ENCODE measurements around the gene SCAP.

SCAP gene

DNA sequence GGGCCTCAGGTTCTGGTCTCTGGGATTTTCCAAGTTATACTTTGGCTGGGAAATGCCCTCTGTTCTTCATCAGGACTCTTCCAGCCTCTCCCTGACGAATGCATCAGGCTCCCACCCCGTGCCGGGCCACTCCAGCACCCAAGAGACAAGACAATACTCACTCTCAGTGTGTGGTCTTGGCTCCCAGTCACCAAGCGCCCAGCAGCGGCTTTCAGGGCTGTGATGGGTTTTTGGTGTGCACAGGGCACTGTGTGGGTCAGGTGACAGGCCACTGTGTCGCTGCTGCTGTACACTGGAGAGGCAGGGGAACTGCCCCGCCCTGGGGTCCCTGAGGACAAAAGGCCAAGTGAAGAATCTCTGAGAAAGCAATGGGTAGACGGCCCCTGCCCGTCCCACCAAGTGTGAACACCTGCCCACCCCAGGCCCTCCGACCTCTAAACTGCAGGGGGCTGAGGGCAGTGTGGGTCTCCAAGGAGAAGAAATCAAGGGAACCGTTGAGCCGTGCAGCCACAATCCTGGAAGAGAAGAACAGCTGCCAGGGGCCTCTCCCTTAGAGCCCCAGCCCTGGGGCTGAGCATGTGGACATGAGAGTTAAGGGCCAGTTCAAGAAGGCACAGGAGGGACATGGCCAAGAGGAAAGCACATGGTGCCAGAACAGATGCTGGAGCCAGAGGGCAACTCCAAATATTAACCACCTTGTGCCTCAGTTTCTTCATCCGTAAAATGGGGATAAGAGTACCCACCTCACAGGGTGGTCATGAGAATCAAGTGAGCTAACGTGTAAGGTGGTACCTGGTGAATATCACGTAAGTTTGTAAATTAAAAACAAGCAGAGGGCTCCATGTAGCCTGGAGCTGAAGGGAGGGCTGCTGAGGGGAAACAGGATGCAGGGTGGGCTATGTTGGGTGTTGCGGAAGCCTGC lies 60.8 kb downstream of the SCAP start:
- H3K4me3 ChIP-seq (ENCODE audit: low read length), result no peak overlapping the region
- H3K4me1 ChIP-seq (ENCODE audit: control insufficient read depth, insufficient read depth, low read length), result no peaks in the 10 kb centered on the region
- H3K27me3 ChIP-seq (ENCODE audit: control insufficient read depth, insufficient read depth, low read length), result no peaks in the 10 kb centered on the region
- no peak overlapping the region for H3K27ac ChIP-seq (ENCODE audit: low read length)
- WGBS (ENCODE audit: insufficient coverage, insufficient read length), result no CpG with 5 or more reads among the region's 16 CpGs
- no peaks in the 10 kb centered on the region for H3K9me3 ChIP-seq (ENCODE audit: control insufficient read depth, insufficient read depth, low read length)
- H3K36me3 ChIP-seq (ENCODE audit: control insufficient read depth, insufficient read depth, low read length), result peaks cover 64% of the 10 kb centered on the region
- DNase-seq (ENCODE audit: low read depth, low spot score), result no peak

DNA sequence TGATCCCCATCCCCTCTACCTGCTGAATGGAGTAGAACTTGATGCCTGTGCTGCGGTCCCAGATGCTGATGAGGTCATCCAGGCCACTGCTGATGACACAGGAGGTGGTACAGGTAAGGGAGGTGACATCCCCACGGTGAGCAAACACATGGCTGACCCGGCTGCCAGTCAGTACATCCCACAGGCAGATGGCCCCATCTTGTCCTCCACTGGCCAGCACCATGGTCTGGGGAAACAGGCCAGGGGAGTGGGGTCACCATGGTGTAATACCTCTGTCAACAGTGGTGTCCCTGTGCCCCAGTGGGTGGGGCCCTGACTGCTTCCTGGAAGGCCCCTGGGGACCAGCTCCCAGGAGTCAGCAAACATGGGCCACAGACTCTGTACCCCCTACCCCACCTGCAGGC lies 61.6 kb downstream of the SCAP start:
- Histone ChIP-seq H3K4me3 (ENCODE audit: low read length) (no peak overlapping the region), H3K9me3 (ENCODE audit: control insufficient read depth, insufficient read depth, low read length) (no peaks in the 10 kb centered on the region), H3K27ac (ENCODE audit: low read length) (no peak overlapping the region), H3K27me3 (ENCODE audit: control insufficient read depth, insufficient read depth, low read length) (no peaks in the 10 kb centered on the region), H3K4me1 (ENCODE audit: control insufficient read depth, insufficient read depth, low read length) (no peaks in the 10 kb centered on the region), H3K36me3 (ENCODE audit: control insufficient read depth, insufficient read depth, low read length) (peaks cover 66% of the 10 kb centered on the region)
- DNase-seq (ENCODE audit: low read depth, low spot score), result no peak
- WGBS (ENCODE audit: insufficient coverage, insufficient read length), result no CpG with 5 or more reads among the region's 3 CpGs

DNA sequence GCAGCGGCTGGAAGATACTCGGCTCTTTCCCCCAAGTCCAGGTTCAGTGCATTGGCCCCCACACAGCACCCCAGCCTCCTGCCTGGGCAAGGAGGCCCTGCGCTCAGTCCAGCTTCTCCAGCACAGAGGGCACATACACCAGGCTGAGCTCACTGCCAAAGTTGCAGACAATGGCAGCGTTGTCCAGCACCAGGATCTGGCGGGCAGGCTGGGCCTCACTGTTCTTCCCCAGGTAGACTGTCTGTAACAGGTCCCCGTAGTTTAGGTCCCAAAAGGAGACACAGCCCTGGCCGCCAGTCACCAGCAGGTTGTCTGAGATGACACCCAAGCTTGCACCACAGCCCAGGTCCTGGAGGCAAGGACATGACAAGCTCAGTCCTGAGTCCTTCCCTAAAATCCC lies 62.0 kb downstream of the SCAP start:
- no peaks in the 10 kb centered on the region for H3K9me3 ChIP-seq (ENCODE audit: control insufficient read depth, insufficient read depth, low read length)
- DNase-seq (ENCODE audit: low read depth, low spot score), result no peak
- no peak overlapping the region for H3K27ac ChIP-seq (ENCODE audit: low read length)
- no CpG with 5 or more reads among the region's 7 CpGs for WGBS (ENCODE audit: insufficient coverage, insufficient read length)
- H3K27me3 ChIP-seq (ENCODE audit: control insufficient read depth, insufficient read depth, low read length), result no peaks in the 10 kb centered on the region
- H3K36me3 ChIP-seq (ENCODE audit: control insufficient read depth, insufficient read depth, low read length), result peaks cover 68% of the 10 kb centered on the region
- H3K4me3 ChIP-seq (ENCODE audit: low read length), result no peak overlapping the region
- no peaks in the 10 kb centered on the region for H3K4me1 ChIP-seq (ENCODE audit: control insufficient read depth, insufficient read depth, low read length)

DNA sequence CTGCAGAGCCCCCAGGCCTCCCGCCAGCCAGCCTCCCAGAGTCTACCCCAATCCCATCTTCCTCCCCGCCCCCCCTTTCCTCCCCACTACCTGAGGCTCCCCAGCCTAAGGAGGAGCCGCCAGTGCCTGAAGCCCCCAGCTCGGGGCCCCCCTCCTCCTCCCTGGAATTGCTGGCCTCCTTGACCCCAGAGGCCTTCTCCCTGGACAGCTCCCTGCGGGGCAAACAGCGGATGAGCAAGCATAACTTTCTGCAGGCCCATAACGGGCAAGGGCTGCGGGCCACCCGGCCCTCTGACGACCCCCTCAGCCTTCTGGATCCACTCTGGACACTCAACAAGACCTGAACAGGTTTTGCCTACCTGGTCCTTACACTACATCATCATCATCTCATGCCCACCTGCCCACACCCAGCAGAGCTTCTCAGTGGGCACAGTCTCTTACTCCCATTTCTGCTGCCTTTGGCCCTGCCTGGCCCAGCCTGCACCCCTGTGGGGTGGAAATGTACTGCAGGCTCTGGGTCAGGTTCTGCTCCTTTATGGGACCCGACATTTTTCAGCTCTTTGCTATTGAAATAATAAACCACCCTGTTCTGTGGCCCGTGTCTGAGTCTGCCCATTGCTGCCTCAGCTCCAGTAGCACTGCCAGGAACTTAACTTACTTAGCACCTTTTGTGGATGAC lies 62.8 kb downstream of the SCAP start:
- Histone ChIP-seq H3K9me3 (ENCODE audit: control insufficient read depth, insufficient read depth, low read length) (no peaks in the 10 kb centered on the region), H3K4me3 (ENCODE audit: low read length) (no peak overlapping the region), H3K27me3 (ENCODE audit: control insufficient read depth, insufficient read depth, low read length) (no peaks in the 10 kb centered on the region), H3K27ac (ENCODE audit: low read length) (no peak overlapping the region), H3K4me1 (ENCODE audit: control insufficient read depth, insufficient read depth, low read length) (no peaks in the 10 kb centered on the region), H3K36me3 (ENCODE audit: control insufficient read depth, insufficient read depth, low read length) (peaks cover 71% of the 10 kb centered on the region)
- no CpG with 5 or more reads among the region's 12 CpGs for WGBS (ENCODE audit: insufficient coverage, insufficient read length)
- no peak for DNase-seq (ENCODE audit: low read depth, low spot score)

DNA sequence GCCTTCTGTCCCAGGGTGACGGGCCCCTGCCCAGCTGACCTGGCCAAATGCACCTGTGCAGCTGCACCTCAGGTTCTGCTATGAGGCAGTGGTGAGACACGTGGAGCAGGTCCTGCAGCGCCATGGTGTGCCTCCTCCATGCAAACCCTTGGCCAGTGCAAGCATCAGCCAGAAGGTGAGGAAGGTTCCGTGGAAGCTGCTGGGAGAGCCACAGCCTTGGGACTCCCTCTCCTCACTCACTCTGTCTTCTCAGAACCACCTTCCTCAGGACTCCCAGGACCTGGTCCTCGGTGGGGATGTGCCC lies 63.3 kb downstream of the SCAP start:
- H3K9me3 ChIP-seq (ENCODE audit: control insufficient read depth, insufficient read depth, low read length), result no peaks in the 10 kb centered on the region
- no peak overlapping the region for H3K4me3 ChIP-seq (ENCODE audit: low read length)
- DNase-seq (ENCODE audit: low read depth, low spot score), result no peak
- H3K4me1 ChIP-seq (ENCODE audit: control insufficient read depth, insufficient read depth, low read length), result no peaks in the 10 kb centered on the region
- H3K27me3 ChIP-seq (ENCODE audit: control insufficient read depth, insufficient read depth, low read length), result no peaks in the 10 kb centered on the region
- H3K36me3 ChIP-seq (ENCODE audit: control insufficient read depth, insufficient read depth, low read length), result peaks cover 70% of the 10 kb centered on the region
- H3K27ac ChIP-seq (ENCODE audit: low read length), result no peak overlapping the region
- WGBS (ENCODE audit: insufficient coverage, insufficient read length), result no CpG with 5 or more reads among the region's 5 CpGs

DNA sequence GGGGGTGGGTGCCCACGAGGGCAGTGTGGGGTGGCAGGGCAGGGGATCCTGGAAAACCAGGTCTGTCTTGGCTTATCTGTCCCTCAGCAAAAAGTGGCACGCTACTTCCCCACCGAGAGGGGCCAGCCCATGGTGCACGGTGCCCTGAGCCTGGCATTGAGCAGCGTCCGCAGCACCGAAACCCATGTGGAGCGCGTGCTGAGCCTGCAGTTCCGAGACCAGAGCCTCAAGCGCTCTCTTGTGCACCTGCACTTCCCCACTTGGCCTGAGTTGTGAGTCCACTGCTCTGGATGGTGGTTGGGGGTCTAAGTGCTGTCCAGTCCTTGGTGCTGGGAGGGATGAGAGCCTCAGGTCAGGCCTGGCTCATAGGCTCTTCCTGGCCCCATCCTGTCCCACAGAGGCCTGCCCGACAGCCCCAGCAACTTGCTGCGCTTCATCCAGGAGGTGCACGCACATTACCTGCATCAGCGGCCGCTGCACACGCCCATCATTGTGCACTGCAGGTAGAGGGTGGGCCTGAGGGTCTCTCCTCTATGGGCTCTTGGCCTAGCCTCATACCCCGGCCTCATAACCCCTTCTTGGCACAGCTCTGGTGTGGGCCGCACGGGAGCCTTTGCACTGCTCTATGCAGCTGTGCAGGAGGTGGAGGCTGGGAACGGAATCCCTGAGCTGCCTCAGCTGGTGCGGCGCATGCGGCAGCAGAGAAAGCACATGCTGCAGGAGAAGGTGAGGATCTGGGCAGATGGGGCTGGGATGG lies 63.9 kb downstream of the SCAP start:
- Histone ChIP-seq H3K36me3 (ENCODE audit: control insufficient read depth, insufficient read depth, low read length) (peaks cover 65% of the 10 kb centered on the region), H3K27me3 (ENCODE audit: control insufficient read depth, insufficient read depth, low read length) (no peaks in the 10 kb centered on the region)
- no CpG with 5 or more reads among the region's 24 CpGs for WGBS (ENCODE audit: insufficient coverage, insufficient read length)

DNA sequence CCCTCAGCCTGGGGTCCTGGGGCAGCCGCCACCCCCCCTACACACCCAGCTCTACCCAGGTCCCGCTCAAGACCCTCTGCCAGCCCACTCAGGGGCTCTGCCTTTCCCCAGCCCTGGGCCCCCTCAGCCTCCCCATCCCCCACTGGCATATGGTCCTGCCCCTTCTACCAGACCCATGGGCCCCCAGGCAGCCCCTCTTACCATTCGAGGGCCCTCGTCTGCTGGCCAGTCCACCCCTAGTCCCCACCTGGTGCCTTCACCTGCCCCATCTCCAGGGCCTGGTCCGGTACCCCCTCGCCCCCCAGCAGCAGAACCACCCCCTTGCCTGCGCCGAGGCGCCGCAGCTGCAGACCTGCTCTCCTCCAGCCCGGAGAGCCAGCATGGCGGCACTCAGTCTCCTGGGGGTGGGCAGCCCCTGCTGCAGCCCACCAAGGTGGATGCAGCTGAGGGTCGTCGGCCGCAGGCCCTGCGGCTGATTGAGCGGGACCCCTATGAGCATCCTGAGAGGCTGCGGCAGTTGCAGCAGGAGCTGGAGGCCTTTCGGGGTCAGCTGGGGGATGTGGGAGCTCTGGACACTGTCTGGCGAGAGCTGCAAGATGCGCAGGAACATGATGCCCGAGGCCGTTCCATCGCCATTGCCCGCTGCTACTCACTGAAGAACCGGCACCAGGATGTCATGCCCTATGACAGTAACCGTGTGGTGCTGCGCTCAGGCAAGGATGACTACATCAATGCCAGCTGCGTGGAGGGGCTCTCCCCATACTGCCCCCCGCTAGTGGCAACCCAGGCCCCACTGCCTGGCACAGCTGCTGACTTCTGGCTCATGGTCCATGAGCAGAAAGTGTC lies 64.7 kb downstream of the SCAP start:
- no peak overlapping the region for H3K4me3 ChIP-seq (ENCODE audit: low read length)
- H3K4me1 ChIP-seq (ENCODE audit: control insufficient read depth, insufficient read depth, low read length), result no peaks in the 10 kb centered on the region
- no CpG with 5 or more reads among the region's 30 CpGs for WGBS (ENCODE audit: insufficient coverage, insufficient read length)
- no peak overlapping the region for H3K27ac ChIP-seq (ENCODE audit: low read length)
- H3K27me3 ChIP-seq (ENCODE audit: control insufficient read depth, insufficient read depth, low read length), result no peaks in the 10 kb centered on the region
- no peak for DNase-seq (ENCODE audit: low read depth, low spot score)
- peaks cover 63% of the 10 kb centered on the region for H3K36me3 ChIP-seq (ENCODE audit: control insufficient read depth, insufficient read depth, low read length)
- no peaks in the 10 kb centered on the region for H3K9me3 ChIP-seq (ENCODE audit: control insufficient read depth, insufficient read depth, low read length)

More for the DNA sequence above, 63.9 kb downstream of the SCAP start:
- Histone ChIP-seq H3K4me1 (ENCODE audit: control insufficient read depth, insufficient read depth, low read length) (no peaks in the 10 kb centered on the region), H3K27ac (ENCODE audit: low read length) (no peak overlapping the region), H3K9me3 (ENCODE audit: control insufficient read depth, insufficient read depth, low read length) (no peaks in the 10 kb centered on the region), H3K4me3 (ENCODE audit: low read length) (no peak overlapping the region)
- DNase-seq (ENCODE audit: low read depth, low spot score), result no peak

DNA sequence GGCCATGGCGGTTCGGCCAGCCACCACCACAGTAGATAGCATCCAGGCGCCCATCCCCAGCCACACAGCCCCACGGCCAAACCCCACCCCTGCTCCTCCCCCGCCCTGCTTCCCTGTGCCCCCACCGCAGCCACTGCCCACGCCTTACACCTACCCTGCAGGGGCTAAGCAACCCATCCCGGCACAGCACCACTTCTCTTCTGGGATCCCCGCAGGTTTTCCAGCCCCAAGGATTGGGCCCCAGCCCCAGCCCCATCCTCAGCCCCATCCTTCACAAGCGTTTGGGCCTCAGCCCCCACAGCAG lies 65.4 kb downstream of the SCAP start:
- Histone ChIP-seq H3K27me3 (ENCODE audit: control insufficient read depth, insufficient read depth, low read length) (no peaks in the 10 kb centered on the region), H3K27ac (ENCODE audit: low read length) (no peak overlapping the region), H3K4me3 (ENCODE audit: low read length) (no peak overlapping the region), H3K36me3 (ENCODE audit: control insufficient read depth, insufficient read depth, low read length) (peaks cover 63% of the 10 kb centered on the region), H3K9me3 (ENCODE audit: control insufficient read depth, insufficient read depth, low read length) (no peaks in the 10 kb centered on the region), H3K4me1 (ENCODE audit: control insufficient read depth, insufficient read depth, low read length) (no peaks in the 10 kb centered on the region)
- DNase-seq (ENCODE audit: low read depth, low spot score), result no peak
- WGBS (ENCODE audit: insufficient coverage, insufficient read length), result no CpG with 5 or more reads among the region's 10 CpGs

DNA sequence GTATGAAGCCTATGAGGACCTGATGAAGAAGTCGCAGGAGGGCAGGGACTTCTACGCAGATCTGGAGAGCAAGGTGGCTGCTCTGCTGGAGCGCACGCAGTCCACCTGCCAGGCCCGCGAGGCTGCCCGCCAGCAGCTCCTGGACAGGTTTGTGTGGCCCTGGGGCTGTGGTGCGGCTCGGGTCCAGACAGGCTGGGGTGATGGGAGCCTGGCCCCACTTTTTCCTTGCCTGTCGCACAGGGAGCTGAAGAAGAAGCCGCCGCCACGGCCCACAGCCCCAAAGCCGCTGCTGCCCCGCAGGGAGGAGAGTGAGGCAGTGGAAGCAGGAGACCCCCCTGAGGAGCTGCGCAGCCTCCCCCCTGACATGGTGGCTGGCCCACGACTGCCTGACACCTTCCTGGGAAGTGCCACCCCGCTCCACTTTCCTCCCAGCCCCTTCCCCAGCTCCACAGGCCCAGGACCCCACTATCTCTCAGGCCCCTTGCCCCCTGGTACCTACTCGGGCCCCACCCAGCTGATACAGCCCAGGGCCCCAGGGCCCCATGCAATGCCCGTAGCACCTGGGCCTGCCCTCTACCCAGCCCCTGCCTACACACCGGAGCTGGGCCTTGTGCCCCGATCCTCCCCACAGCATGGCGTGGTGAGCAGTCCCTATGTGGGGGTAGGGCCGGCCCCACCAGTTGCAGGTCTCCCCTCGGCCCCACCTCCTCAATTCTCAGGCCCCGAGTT lies 65.9 kb downstream of the SCAP start:
- Histone ChIP-seq H3K4me3 (ENCODE audit: low read length) (no peak overlapping the region), H3K27me3 (ENCODE audit: control insufficient read depth, insufficient read depth, low read length) (no peaks in the 10 kb centered on the region), H3K36me3 (ENCODE audit: control insufficient read depth, insufficient read depth, low read length) (peaks cover 59% of the 10 kb centered on the region), H3K4me1 (ENCODE audit: control insufficient read depth, insufficient read depth, low read length) (no peaks in the 10 kb centered on the region), H3K27ac (ENCODE audit: low read length) (no peak overlapping the region), H3K9me3 (ENCODE audit: control insufficient read depth, insufficient read depth, low read length) (no peaks in the 10 kb centered on the region)
- no CpG with 5 or more reads among the region's 26 CpGs for WGBS (ENCODE audit: insufficient coverage, insufficient read length)
- no peak for DNase-seq (ENCODE audit: low read depth, low spot score)

Measured in iPS DF 6.9 (cell line).